SK-N-SH (cell line): ENCODE data around the gene CRB1. TPM values are rescaled to one million over a fixed set of nuclear protein-coding genes. Genes with fewer than 3 reads are reported as not detected.

Experiments used
- CTCF ChIA-PET: fragments of 300-600, 350-600 bp; formaldehyde crosslinking; extraction: SDS; loops from one replicate; lab custom pipeline; 2021; lab: Yijun Ruan, JAX
- POLR2A ChIA-PET: fragments of 350-600 bp; sonication (Branson Sonifier 250); formaldehyde crosslinking; extraction: SDS; loops from one replicate; lab custom pipeline; 2020; ENCODE audit warnings: antibody characterized with exemption, inconsistent platforms; lab: Yijun Ruan, JAX
- DNase-seq: peaks from one replicate; pipeline ENCODE4 v3.0.0; 2012
- H2AFZ ChIP-seq: fragments of 200-600 bp; sonication (generic); 2 replicates; pipeline ENCODE4 v1.8.1; 2016; ENCODE audit warnings: antibody characterized with exemption, mild to moderate bottlenecking, low read depth
- H3F3A ChIP-seq: fragments of 200-600 bp; sonication (generic); replicated peaks from 2 replicates; pipeline ENCODE3; 2016; ENCODE audit warnings: antibody characterized with exemption, mild to moderate bottlenecking; ENCODE audit not compliant: insufficient read depth
- H3K27ac ChIP-seq, 2 experiments: fragments of 200-500 bp in 1 of 2; fragments of 200-600 bp in 1 of 2; sonication (Bioruptor generic) in 1 of 2; sonication (generic), shearing (Covaris generic) in 1 of 2; 2 replicates each; pipeline versions ENCODE4 v1.5.1 to v1.6.1; 2014 to 2016; ENCODE audit warnings: low read depth in 2 of 2, inconsistent platforms in 1 of 2, low read length in 1 of 2, mild to moderate bottlenecking in 1 of 2, mixed read lengths in 1 of 2
- H3K27me3 ChIP-seq: fragments of 200-600 bp; sonication (generic), shearing (Covaris generic); 2 replicates; pipeline ENCODE4 v1.6.1; 2016; ENCODE audit warnings: mixed run types; ENCODE audit not compliant: insufficient read depth
- H3K36me3 ChIP-seq, 2 experiments: fragments of 200-500 bp in 1 of 2; fragments of 200-600 bp in 1 of 2; sonication (Bioruptor generic) in 1 of 2; sonication (generic) in 1 of 2; replicated peaks in 1 of 2; 2 replicates each; pipeline versions ENCODE3 to v1.5.1; 2014 to 2016; ENCODE audit warnings: low read length in 1 of 2, mild to moderate bottlenecking in 1 of 2; ENCODE audit not compliant: insufficient read depth in 2 of 2, control insufficient read depth in 1 of 2
- H3K4me1 ChIP-seq, 2 experiments: fragments of 200-500 bp in 1 of 2; fragments of 200-600 bp in 1 of 2; sonication (Bioruptor generic) in 1 of 2; sonication (generic), shearing (Covaris generic) in 1 of 2; 2 replicates each; pipeline versions ENCODE4 v1.5.1 to v1.6.1; 2014 to 2016; ENCODE audit warnings: low read depth in 1 of 2, low read length in 1 of 2, mixed run types in 1 of 2; ENCODE audit not compliant: insufficient read depth in 2 of 2, control insufficient read depth in 1 of 2
- H3K4me2 ChIP-seq: fragments of 200-600 bp; sonication (generic), shearing (Covaris generic); 2 replicates; pipeline ENCODE4 v1.6.1; 2017; ENCODE audit warnings: mixed run types
- H3K4me3 ChIP-seq, 2 experiments: fragments of 200-500 bp in 1 of 2; fragments of 200-600 bp in 1 of 2; sonication (Bioruptor generic) in 1 of 2; sonication (generic), shearing (Covaris generic) in 1 of 2; 2 replicates each; pipeline versions ENCODE4 v1.5.1 to v1.8.1; 2014 to 2016; ENCODE audit warnings: low read depth in 2 of 2, inconsistent platforms in 1 of 2, low read length in 1 of 2, mild to moderate bottlenecking in 1 of 2, mixed read lengths in 1 of 2, moderate library complexity in 1 of 2
- H3K79me2 ChIP-seq: fragments of 200-600 bp; sonication (generic); 2 replicates; pipeline ENCODE4 v1.8.1; 2017; ENCODE audit warnings: mild to moderate bottlenecking; ENCODE audit not compliant: insufficient read depth
- H3K9ac ChIP-seq: fragments of 200-600 bp; sonication (generic); 2 replicates; pipeline ENCODE4 v1.6.1; 2017; ENCODE audit warnings: mixed run types
- H3K9me2 ChIP-seq: fragments of 200-600 bp; sonication (generic); 2 replicates; pipeline ENCODE4 v1.6.1; 2017; ENCODE audit warnings: mixed run types
- H3K9me3 ChIP-seq: fragments of 200-600 bp; sonication (generic); 2 replicates; pipeline ENCODE4 v1.6.1; 2017; ENCODE audit warnings: mixed run types, mild to moderate bottlenecking, moderate library complexity
- H4K20me1 ChIP-seq: fragments of 200-600 bp; sonication (generic); 2 replicates; pipeline ENCODE4 v1.6.1; 2017; ENCODE audit warnings: mild to moderate bottlenecking, mixed run types; ENCODE audit not compliant: insufficient read depth
- CHD2 ChIP-seq: fragments of 150-350 bp; IDR thresholded peaks from 2 replicates; pipeline ENCODE4 v1.6.1; 2018; ENCODE audit warnings: low read length; ENCODE audit not compliant: partially characterized antibody
- CTCF ChIP-seq: fragments of 200-600 bp; sonication (generic); IDR thresholded peaks from 2 replicates; pipeline ENCODE4 v1.6.1; 2017; ENCODE audit warnings: antibody characterized with exemption, mild to moderate bottlenecking, moderate library complexity
- ELF1 ChIP-seq: IDR thresholded peaks from 2 replicates; pipeline ENCODE4 v1.4.0; 2012
- EP300 ChIP-seq, 2 experiments: IDR thresholded peaks; 2 replicates each; pipeline versions ENCODE4 v1.4.0 to v1.6.1; 2012; ENCODE audit warnings: borderline replicate concordance in 1 of 2, low read depth in 1 of 2, low read length in 1 of 2
- FOSL2 ChIP-seq: IDR thresholded peaks from 2 replicates; pipeline ENCODE4 v1.4.0; 2012; ENCODE audit warnings: low read depth, mild to moderate bottlenecking, moderate library complexity, borderline replicate concordance
- FOXM1 ChIP-seq: IDR thresholded peaks from 2 replicates; pipeline ENCODE4 v1.4.0; 2012; ENCODE audit warnings: low read depth, mild to moderate bottlenecking
- GATA2 ChIP-seq: sonication (generic); formaldehyde crosslinking; IDR thresholded peaks from 2 replicates; pipeline ENCODE4 v1.5.0; 2020; ENCODE audit warnings: mild to moderate bottlenecking, missing genetic modification reagents
- NFIC ChIP-seq: IDR thresholded peaks from 2 replicates; pipeline ENCODE4 v1.4.0; 2012; ENCODE audit warnings: borderline replicate concordance
- PBX3 ChIP-seq: IDR thresholded peaks from 2 replicates; pipeline ENCODE4; 2012
- RCOR1 ChIP-seq: fragments of 150-350 bp; IDR thresholded peaks from 2 replicates; pipeline ENCODE4 v1.6.1; 2017; ENCODE audit warnings: antibody characterized with exemption, low read length
- REST ChIP-seq: IDR thresholded peaks from 2 replicates; pipeline ENCODE4 v1.6.1; 2012; ENCODE audit warnings: mild to moderate bottlenecking, low read depth, low read length, moderate library complexity
- SIN3A ChIP-seq: IDR thresholded peaks from 2 replicates; pipeline ENCODE4 v1.6.1; 2012; ENCODE audit warnings: low read depth, mild to moderate bottlenecking, low read length, moderate library complexity, borderline replicate concordance
- TCF12 ChIP-seq: IDR thresholded peaks from 2 replicates; pipeline ENCODE4 v1.4.0; 2012
- TEAD4 ChIP-seq: IDR thresholded peaks from 2 replicates; pipeline ENCODE4 v1.4.0; 2012; ENCODE audit warnings: mild to moderate bottlenecking, borderline replicate concordance; ENCODE audit not compliant: insufficient read depth
- WGBS: methylation state at CpG from one replicate; pipeline ENCODE4 v1.1.6; 2017; ENCODE audit warnings: low lambda C conversion rate; 5-methylcytosine and 5-hydroxymethylcytosine counted together
- polyA plus RNA-seq, 3 experiments: library from polyadenylated mRNA; depleted of rRNA; stranded (reverse); fragments of >200 nt; gene quantifications; 2 replicates each; pipeline ENCODE4 v1.2.3, GENCODE V29; 2012
- TF ChIP-seq, protein P1 (sequence below): fragments of 150-350 bp; IDR thresholded peaks from 2 replicates; pipeline ENCODE4 v1.6.1; 2016; ENCODE audit warnings: mild to moderate bottlenecking, low read depth, low read length

Gene CRB1
- polyA plus RNA-seq, 1 of the 3 experiments (the other 2 are of a cell fraction), result 0.13 TPM

DNA sequence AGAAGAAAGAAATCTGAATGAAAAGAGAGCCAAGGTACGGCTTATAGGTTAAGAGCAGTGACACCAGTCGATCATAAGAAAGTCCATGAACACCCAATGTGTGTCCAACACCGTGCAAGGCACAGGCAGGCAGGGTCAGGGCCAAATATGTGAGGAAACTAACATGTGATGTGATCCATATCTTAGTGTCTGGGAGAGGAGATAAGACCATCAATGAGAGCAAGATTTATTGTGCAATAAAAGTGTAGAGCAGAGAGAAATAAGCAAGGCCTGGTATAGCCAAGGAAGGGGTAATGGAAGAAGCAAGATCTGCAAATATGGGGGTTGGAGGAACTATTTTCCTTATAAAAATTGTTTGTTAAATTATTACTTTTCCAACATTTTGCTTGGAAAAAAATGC is 198.8 kb downstream of the CRB1 start (continued):
- TF ChIP-seq, protein P1, sequence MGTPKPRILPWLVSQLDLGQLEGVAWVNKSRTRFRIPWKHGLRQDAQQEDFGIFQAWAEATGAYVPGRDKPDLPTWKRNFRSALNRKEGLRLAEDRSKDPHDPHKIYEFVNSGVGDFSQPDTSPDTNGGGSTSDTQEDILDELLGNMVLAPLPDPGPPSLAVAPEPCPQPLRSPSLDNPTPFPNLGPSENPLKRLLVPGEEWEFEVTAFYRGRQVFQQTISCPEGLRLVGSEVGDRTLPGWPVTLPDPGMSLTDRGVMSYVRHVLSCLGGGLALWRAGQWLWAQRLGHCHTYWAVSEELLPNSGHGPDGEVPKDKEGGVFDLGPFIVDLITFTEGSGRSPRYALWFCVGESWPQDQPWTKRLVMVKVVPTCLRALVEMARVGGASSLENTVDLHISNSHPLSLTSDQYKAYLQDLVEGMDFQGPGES, result no peak
- TF ChIP-seq, all 33 proteins: peak for 0

DNA sequence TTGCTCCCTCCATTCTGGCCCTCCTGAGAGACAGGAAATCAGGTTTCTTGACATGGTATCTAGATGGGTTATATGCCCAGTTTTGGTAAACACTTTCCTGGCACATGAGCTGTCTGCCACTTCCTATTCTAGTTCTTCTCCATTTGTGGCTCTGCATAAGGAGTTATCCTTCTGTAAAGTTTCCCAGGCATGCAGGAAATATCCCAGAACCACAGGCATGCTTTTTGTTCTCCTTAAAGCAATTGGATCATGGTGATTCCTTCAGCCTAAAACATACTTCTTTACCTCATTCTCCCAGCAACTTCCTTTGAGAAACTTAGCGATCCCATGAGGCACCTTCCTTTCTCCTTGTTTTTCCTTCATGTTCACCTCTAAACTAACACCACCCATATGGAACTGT is 199.8 kb downstream of the CRB1 start:
- Histone ChIP-seq H3K9me3 (no peaks in the 10 kb centered on the region), H3K4me3 (no peak overlapping the region), H3K36me3 (no peaks in the 10 kb centered on the region), H3K4me2 (no peak overlapping the region), H4K20me1 (no peaks in the 10 kb centered on the region), H3F3A (no peaks in the 10 kb centered on the region), H3K27ac (peak overlapping the region; percentile 70 to 73; a peak in 3 of 4 replicates), H3K79me2 (no peaks in the 10 kb centered on the region), H3K4me1 (peaks cover 0 to 26% of the 10 kb centered on the region in 2 experiments; a peak in 2 of 4 replicates), H3K9me2 (no peaks in the 10 kb centered on the region), H3K27me3 (no peaks in the 10 kb centered on the region), H3K9ac (no peak overlapping the region), H2AFZ (0 out of 2 replicates have a peak overlapping the region, but pooled peaks have one; percentile 3)
- ChIA-PET POLR2A (no interaction called here), CTCF (interaction anchor here (1.3 kb wide), 1 partner anchor 36 kb away, joined by 3 read pairs; no protein-coding TSS in a partner anchor)
- 100% methylated on average over 1 of the region's 1 CpG for WGBS
- DNase-seq, result no peak
- TF ChIP-seq RCOR1, result no peak

GRCh38 chr1:197468543-197469175 is 200.6 kb downstream of the CRB1 start:
- Histone ChIP-seq H3K4me3 (no peak overlapping the region), H3K4me2 (no peak overlapping the region), H3K36me3 (no peaks in the 10 kb centered on the region), H2AFZ (0 out of 2 replicates have a peak overlapping the region, but pooled peaks have one; percentile 3), H3K79me2 (no peaks in the 10 kb centered on the region), H3K27ac (peak overlapping the region; percentile 70 to 73; a peak in 2 of 4 replicates), H3K9me2 (no peaks in the 10 kb centered on the region), H3K9me3 (no peaks in the 10 kb centered on the region), H3F3A (no peaks in the 10 kb centered on the region), H3K27me3 (no peaks in the 10 kb centered on the region), H3K9ac (no peak overlapping the region), H4K20me1 (no peaks in the 10 kb centered on the region), H3K4me1 (peaks cover 0 to 26% of the 10 kb centered on the region in 2 experiments; a peak in 2 of 4 replicates)
- ChIA-PET POLR2A (no interaction called here), CTCF (interaction anchor here (0.6 to 1.3 kb wide), 2 partner anchors 36 to 387 kb away, joined by 3 read pairs; no protein-coding TSS in a partner anchor)
- no peak for DNase-seq
- 88% methylated on average over 9 of the region's 9 CpGs for WGBS
- TF ChIP-seq TEAD4 (no peak), FOSL2 (no peak), CHD2 (no peak), GATA2 (CRISPR knock-in tag) (no peak), EP300 (IDR thresholded peaks at IDR 0.05; ENCODE audit: borderline replicate concordance in 1 of 2, low read depth in 1 of 2, low read length in 1 of 2) (no peak), FOXM1 (no peak), ELF1 (no peak), SIN3A (no peak), PBX3 (no peak), CTCF (no peak), NFIC (no peak), TCF12 (no peak), REST (no peak)
